Suprapubic skin (tissue), 4 donors: ENCODE results near the gene YIPF2.

Source experiments
- EP300 ChIP-seq: sonication (generic); formaldehyde crosslinking; IDR thresholded peaks from one replicate; pipeline ENCODE4 v1.6.1; 2017; ENCODE audit warnings: antibody characterized with exemption
- POLR2A ChIP-seq, 2 donors: fragments of 450-650 bp; IDR thresholded peaks; one replicate each; pipeline ENCODE4 v1.6.1; 2017; ENCODE audit warnings: antibody characterized with exemption in 2 of 2, mild to moderate bottlenecking in 2 of 2, moderate library complexity in 2 of 2
- POLR2AphosphoS5 ChIP-seq, 3 donors: sonication (generic); formaldehyde crosslinking; IDR thresholded peaks; one replicate each; pipeline ENCODE4 v1.6.1; 2017; ENCODE audit warnings: antibody characterized with exemption in 3 of 3
- TF ChIP-seq, protein P1 (sequence below), 2 donors: fragments of 200-600 bp in 1 of 2; fragments of 450-650 bp in 1 of 2; sonication (generic) in 1 of 2; IDR thresholded peaks; one replicate each; pipeline ENCODE4 v1.5.1; 2016 to 2019; ENCODE audit warnings: antibody characterized with exemption in 2 of 2, mild to moderate bottlenecking in 1 of 2, moderate library complexity in 1 of 2

DNA sequence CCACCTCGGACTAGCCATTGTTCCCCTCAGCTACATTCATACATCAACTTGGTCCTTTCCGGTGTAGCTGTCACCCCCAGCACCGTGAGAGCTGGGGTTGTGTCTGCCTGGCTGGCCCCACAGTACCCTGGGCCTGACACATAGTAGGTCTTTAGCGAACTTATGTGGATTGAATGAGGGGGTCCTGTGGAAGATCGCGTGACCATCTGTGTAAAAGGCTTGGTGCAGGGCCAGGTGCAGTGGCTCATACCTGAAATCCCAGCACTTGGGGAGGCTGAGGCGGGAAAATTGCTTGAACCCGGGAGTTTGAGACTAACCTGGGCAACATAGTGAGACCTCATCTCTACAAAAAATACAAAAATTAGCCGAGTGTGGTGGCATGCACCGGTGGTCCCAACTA lies 34.4 kb upstream of the YIPF2 start:
- TF ChIP-seq, protein P1, sequence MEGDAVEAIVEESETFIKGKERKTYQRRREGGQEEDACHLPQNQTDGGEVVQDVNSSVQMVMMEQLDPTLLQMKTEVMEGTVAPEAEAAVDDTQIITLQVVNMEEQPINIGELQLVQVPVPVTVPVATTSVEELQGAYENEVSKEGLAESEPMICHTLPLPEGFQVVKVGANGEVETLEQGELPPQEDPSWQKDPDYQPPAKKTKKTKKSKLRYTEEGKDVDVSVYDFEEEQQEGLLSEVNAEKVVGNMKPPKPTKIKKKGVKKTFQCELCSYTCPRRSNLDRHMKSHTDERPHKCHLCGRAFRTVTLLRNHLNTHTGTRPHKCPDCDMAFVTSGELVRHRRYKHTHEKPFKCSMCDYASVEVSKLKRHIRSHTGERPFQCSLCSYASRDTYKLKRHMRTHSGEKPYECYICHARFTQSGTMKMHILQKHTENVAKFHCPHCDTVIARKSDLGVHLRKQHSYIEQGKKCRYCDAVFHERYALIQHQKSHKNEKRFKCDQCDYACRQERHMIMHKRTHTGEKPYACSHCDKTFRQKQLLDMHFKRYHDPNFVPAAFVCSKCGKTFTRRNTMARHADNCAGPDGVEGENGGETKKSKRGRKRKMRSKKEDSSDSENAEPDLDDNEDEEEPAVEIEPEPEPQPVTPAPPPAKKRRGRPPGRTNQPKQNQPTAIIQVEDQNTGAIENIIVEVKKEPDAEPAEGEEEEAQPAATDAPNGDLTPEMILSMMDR (IDR thresholded peaks at IDR 0.05), result no peak
- TF ChIP-seq POLR2A (IDR thresholded peaks at IDR 0.05), result no peak
- TF ChIP-seq POLR2AphosphoS5 (IDR thresholded peaks at IDR 0.05), result no peak
- TF ChIP-seq EP300, result no peak
